HCT116 (cell line): ENCODE results near the gene NDUFC1. TPM values are rescaled to one million over a fixed set of nuclear protein-coding genes. Genes with fewer than 3 reads are reported as not detected.

Source experiments
- ATAC-seq: fragments of 200-7000 bp; cut with Tn5 transposase; 2 replicates; pipeline ENCODE4 v1.9.1; 2020; ENCODE audit warnings: mild to moderate bottlenecking, moderate library complexity
- BruUV-seq: library from RNA; stranded (reverse); fragments of 400-500 nt; replicated peaks from 2 replicates; lab custom pipeline; 2021; lab: Mats Ljungman, UMichigan
- CTCF ChIA-PET: fragments of 300-600 bp; sonication (Branson Sonifier 250); formaldehyde crosslinking; loops from one replicate; lab custom pipeline; 2021; ENCODE audit warnings: antibody characterized with exemption; lab: Charles Lee
- POLR2A ChIA-PET: fragments of 300-600, 350-600 bp; sonication (Branson Sonifier 250); formaldehyde crosslinking; loops from one replicate; lab custom pipeline; 2021; ENCODE audit warnings: antibody characterized with exemption; lab: Charles Lee
- RAD21 ChIA-PET, 2 experiments: fragments of 300-600 bp; sonication (Branson Sonifier 250); formaldehyde crosslinking; loops; one replicate each; lab custom pipeline; 2023; ENCODE audit warnings: low total read pairs in 2 of 2; ENCODE audit not compliant: uncharacterized antibody in 2 of 2, unreplicated experiment in 2 of 2, low non-redundant PET in 1 of 2; lab: Charles Lee
- DNase-seq: peaks from one replicate; pipeline ENCODE4 v3.0.0-alpha.2; 2010; ENCODE audit warnings: low read depth, low spot score
- H2AFZ ChIP-seq: fragments of 200-600 bp; shearing (Covaris generic), sonication (generic); 2 replicates; pipeline ENCODE4 v1.6.1; 2017; ENCODE audit warnings: low read depth, mixed run types, mixed read lengths, antibody characterized with exemption, low read length; ENCODE audit not compliant: poor library complexity, severe bottlenecking
- H3K27ac ChIP-seq: 2 replicates; pipeline ENCODE4 v1.5.1; 2012; ENCODE audit warnings: low read depth, low read length
- H3K27me3 ChIP-seq: fragments of 200-600 bp; sonication (generic); 2 replicates; pipeline ENCODE4 v1.6.1; 2016; ENCODE audit warnings: mixed run types, low read length, mixed read lengths; ENCODE audit not compliant: insufficient read depth
- H3K36me3 ChIP-seq, 2 experiments: fragments of 200-500 bp in 1 of 2; fragments of 200-600 bp in 1 of 2; sonication (Bioruptor generic) in 1 of 2; sonication (generic) in 1 of 2; 2 replicates each; pipeline versions ENCODE4 v1.5.1 to v1.6.1; 2014 to 2016; ENCODE audit warnings: low read length in 2 of 2, inconsistent platforms in 1 of 2, mixed read lengths in 1 of 2, mixed run types in 1 of 2; ENCODE audit not compliant: insufficient read depth in 2 of 2, control insufficient read depth in 1 of 2
- H3K4me1 ChIP-seq, 2 experiments: fragments of 200-600 bp in 1 of 2; sonication (generic) in 1 of 2; 2 replicates each; pipeline versions ENCODE4 v1.5.1 to v1.6.1; 2012 to 2017; ENCODE audit warnings: low read length in 2 of 2, inconsistent platforms in 1 of 2, mild to moderate bottlenecking in 1 of 2, mixed read lengths in 1 of 2, mixed run types in 1 of 2, moderate library complexity in 1 of 2; ENCODE audit not compliant: insufficient read depth in 2 of 2, control insufficient read depth in 1 of 2
- H3K4me2 ChIP-seq: fragments of 200-600 bp; sonication (generic); 2 replicates; pipeline ENCODE4 v1.6.1; 2017; ENCODE audit warnings: mixed run types, low read length, mixed read lengths
- H3K4me3 ChIP-seq, 2 experiments: fragments of 200-600 bp in 1 of 2; sonication (generic) in 1 of 2; replicated peaks in 1 of 2; 2 replicates each; pipeline ENCODE4 v1.5.1; 2011 to 2016; ENCODE audit warnings: low read length in 2 of 2, control low read depth in 1 of 2, low read depth in 1 of 2, mild to moderate bottlenecking in 1 of 2, mixed read lengths in 1 of 2, mixed run types in 1 of 2
- H3K79me2 ChIP-seq: fragments of 200-600 bp; sonication (generic); 2 replicates; pipeline ENCODE4 v1.6.1; 2017; ENCODE audit warnings: mild to moderate bottlenecking, mixed run types, low read length, moderate library complexity, mixed read lengths; ENCODE audit not compliant: insufficient read depth
- H3K9ac ChIP-seq: fragments of 200-600 bp; sonication (generic); 2 replicates; pipeline ENCODE4 v1.6.1; 2016; ENCODE audit warnings: low read length, mixed read lengths
- H3K9me2 ChIP-seq: fragments of 200-600 bp; sonication (generic), shearing (Covaris generic); 2 replicates; pipeline ENCODE4 v1.6.1; 2017; ENCODE audit warnings: mixed run types, mild to moderate bottlenecking, moderate library complexity; ENCODE audit not compliant: insufficient read depth
- H3K9me3 ChIP-seq, 2 experiments: fragments of 200-500 bp in 1 of 2; fragments of 200-600 bp in 1 of 2; sonication (Bioruptor generic) in 1 of 2; sonication (generic) in 1 of 2; 2 replicates each; pipeline ENCODE4 v1.6.1; 2014 to 2017; ENCODE audit warnings: low read length in 2 of 2, mixed read lengths in 2 of 2, inconsistent platforms in 1 of 2, low read depth in 1 of 2, mild to moderate bottlenecking in 1 of 2, mixed run types in 1 of 2, moderate library complexity in 1 of 2; ENCODE audit not compliant: control insufficient read depth in 1 of 2, insufficient read depth in 1 of 2
- H4K20me1 ChIP-seq: fragments of 200-600 bp; sonication (generic), shearing (Covaris generic); 2 replicates; pipeline ENCODE4 v1.6.1; 2017; ENCODE audit warnings: mixed run types, mild to moderate bottlenecking, moderate library complexity; ENCODE audit not compliant: insufficient read depth
- CBX3 ChIP-seq: IDR thresholded peaks from 2 replicates; pipeline ENCODE4 v1.6.1; 2012; ENCODE audit warnings: low read depth
- CEBPB ChIP-seq: IDR thresholded peaks from 2 replicates; pipeline ENCODE4 v1.6.1; 2012; ENCODE audit warnings: low read depth
- EZH2phosphoT487 ChIP-seq: fragments of 200-600 bp; IDR thresholded peaks from 2 replicates; pipeline ENCODE4 v1.6.1; 2018; ENCODE audit warnings: antibody characterized with exemption, borderline replicate concordance
- FOSL1 ChIP-seq: IDR thresholded peaks from 2 replicates; pipeline ENCODE4 v1.6.1; 2012; ENCODE audit warnings: low read depth
- POLR2AphosphoS5 ChIP-seq: IDR thresholded peaks from 2 replicates; pipeline ENCODE4 v1.6.1; 2011; ENCODE audit warnings: mild to moderate bottlenecking, low read depth, low read length, moderate library complexity
- RAD21 ChIP-seq: IDR thresholded peaks from 2 replicates; pipeline ENCODE4 v1.6.1; 2012; ENCODE audit warnings: low read depth, mild to moderate bottlenecking
- SIN3A ChIP-seq: IDR thresholded peaks from 2 replicates; pipeline ENCODE4 v1.6.1; 2012; ENCODE audit warnings: low read depth
- SP1 ChIP-seq: IDR thresholded peaks from 2 replicates; pipeline ENCODE4 v1.6.1; 2012; ENCODE audit warnings: low read depth
- SRF ChIP-seq: IDR thresholded peaks from 2 replicates; pipeline ENCODE4 v1.6.1; 2012; ENCODE audit warnings: low read depth
- YY1 ChIP-seq: IDR thresholded peaks from 2 replicates; pipeline ENCODE4 v1.6.1; 2011; ENCODE audit warnings: low read length, low read depth, moderate library complexity, mild to moderate bottlenecking; ENCODE audit not compliant: insufficient replicate concordance; ENCODE audit errors: extremely low read depth
- ZFX ChIP-seq: fragments of 450-650 bp; IDR thresholded peaks from 2 replicates; pipeline ENCODE4 v1.6.1; 2017
- ZNF274 ChIP-seq: fragments of 200-500 bp; sonication (Bioruptor generic); IDR thresholded peaks from 2 replicates; pipeline ENCODE4 v1.6.1; 2014; ENCODE audit warnings: mild to moderate bottlenecking, low read depth, low read length, inconsistent platforms
- intact Hi-C: fragments of 100-400 bp; cut with micrococcal nuclease; formaldehyde crosslinking; loops from 2 replicates; pipeline ENCODE4 v1.10.0; 2022
- total RNA-seq: library from RNA; stranded (reverse); gene quantifications from one replicate; pipeline ENCODE4 v1.2.1, GENCODE V29; 2021; ENCODE audit not compliant: unreplicated experiment
- TF ChIP-seq, protein P1 (sequence below): IDR thresholded peaks from 2 replicates; pipeline ENCODE4 v1.6.1; 2012
- TF ChIP-seq, protein P2 (sequence below): IDR thresholded peaks from 2 replicates; pipeline ENCODE4 v1.6.1; 2012; ENCODE audit warnings: low read depth
- TF ChIP-seq, protein P3 (sequence below), 3 experiments: fragments of 200-600 bp in 1 of 3; sonication (generic) in 1 of 3; IDR thresholded peaks in 2 of 3; conservative IDR thresholded peaks in 1 of 3; 2 replicates each; pipeline ENCODE4 v1.5.1; 2012 to 2017; ENCODE audit warnings: low read depth in 2 of 3, low read length in 2 of 3, antibody characterized with exemption in 1 of 3, borderline replicate concordance in 1 of 3, control low read depth in 1 of 3, mild to moderate bottlenecking in 1 of 3, mixed read lengths in 1 of 3, mixed run types in 1 of 3, moderate library complexity in 1 of 3; ENCODE audit not compliant: insufficient read depth in 1 of 3

NDUFC1 gene
- total RNA-seq, 1 experiment from 2014 or later, result 86.9 TPM

DNA sequence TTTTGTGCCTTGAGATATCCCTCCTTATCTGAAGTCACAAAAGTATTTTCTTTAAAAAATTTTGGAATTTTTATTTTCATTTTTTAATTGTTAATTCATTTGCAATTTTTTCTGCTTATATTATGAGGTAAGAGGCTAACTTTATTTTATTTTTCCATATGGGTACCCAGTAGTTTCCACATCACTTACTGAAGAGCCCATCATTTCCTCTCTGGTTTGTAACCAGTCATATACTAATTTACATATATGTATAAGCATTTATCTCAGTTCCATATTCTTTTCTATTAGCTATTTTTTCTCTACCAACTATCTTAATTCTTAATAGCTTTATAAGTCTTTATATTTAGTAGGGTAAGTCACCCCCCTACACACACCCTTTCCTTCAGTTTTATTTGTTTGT, 49.2 kb downstream of the NDUFC1 start:
- Histone ChIP-seq H3K36me3 (no peaks in the 10 kb centered on the region), H2AFZ (no peak overlapping the region), H3K27ac (no peak overlapping the region), H3K9ac (no peak overlapping the region), H3K27me3 (no peaks in the 10 kb centered on the region), H3K79me2 (no peaks in the 10 kb centered on the region), H3K4me1 (no peaks in the 10 kb centered on the region), H3K9me2 (no peaks in the 10 kb centered on the region), H3K4me2 (no peak overlapping the region), H3K9me3 (no peaks in the 10 kb centered on the region), H3K4me3 (no peak overlapping the region), H4K20me1 (no peaks in the 10 kb centered on the region)
- RAD21 ChIA-PET, result no interaction called here
- POLR2A ChIA-PET, result no interaction called here
- ATAC-seq, result no peak
- intact Hi-C loops, result no loop called here
- DNase-seq, result no peak
- TF ChIP-seq POLR2AphosphoS5 (no peak), EZH2phosphoT487 (no peak), YY1 (no peak), ZNF274 (no peak), SP1 (no peak), SRF (no peak), CBX3 (no peak), FOSL1 (no peak), SIN3A (no peak)
- TF ChIP-seq, protein P1, sequence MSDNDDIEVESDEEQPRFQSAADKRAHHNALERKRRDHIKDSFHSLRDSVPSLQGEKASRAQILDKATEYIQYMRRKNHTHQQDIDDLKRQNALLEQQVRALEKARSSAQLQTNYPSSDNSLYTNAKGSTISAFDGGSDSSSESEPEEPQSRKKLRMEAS, result no peak
- no TSS peak for BruUV-seq
- CTCF ChIA-PET, result no interaction called here

DNA sequence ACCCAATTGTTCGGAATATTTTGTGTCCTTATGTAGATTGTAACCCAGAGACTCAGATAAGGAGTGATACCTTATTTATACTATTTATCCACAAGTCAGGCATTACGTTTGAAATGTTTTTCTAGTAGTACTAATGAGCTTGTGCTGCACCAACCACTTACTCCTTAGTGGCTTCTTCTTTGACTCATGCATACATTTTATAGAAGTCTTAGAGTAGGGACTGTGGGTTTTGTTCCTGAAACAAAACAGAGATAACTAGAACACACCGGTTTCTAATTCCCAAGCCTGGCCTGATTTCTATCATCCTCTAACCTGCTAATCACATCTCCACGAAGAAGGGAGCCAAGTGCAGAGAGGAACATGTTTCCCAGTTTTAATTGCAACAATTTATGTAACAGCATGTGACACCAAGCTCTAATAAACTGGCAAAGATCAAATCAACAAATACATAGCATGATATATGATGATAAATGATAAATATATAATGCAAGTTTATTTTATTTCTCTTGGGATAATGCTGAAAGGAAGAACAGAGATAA, 54.5 kb downstream of the NDUFC1 start:
- BruUV-seq, result no TSS peak
- H3K27ac ChIP-seq, result no peak overlapping the region
- no peak overlapping the region for H3K4me2 ChIP-seq
- no peak overlapping the region for H2AFZ ChIP-seq
- no peaks in the 10 kb centered on the region for H3K9me3 ChIP-seq
- H3K36me3 ChIP-seq, result no peaks in the 10 kb centered on the region
- H3K4me1 ChIP-seq, result peaks cover 3 to 17% of the 10 kb centered on the region in 2 experiments; a peak in 3 of 4 replicates
- no peaks in the 10 kb centered on the region for H3K79me2 ChIP-seq
- intact Hi-C loops, result no loop called here
- ChIA-PET POLR2A (no interaction called here), RAD21 (no interaction called here), CTCF (interaction anchor here (1.3 kb wide), 1 partner anchor 217 kb away, joined by 3 read pairs; no protein-coding TSS in a partner anchor)
- DNase-seq, result no peak
- H3K9me2 ChIP-seq, result no peaks in the 10 kb centered on the region
- H4K20me1 ChIP-seq, result no peaks in the 10 kb centered on the region
- H3K4me3 ChIP-seq, result no peak overlapping the region
- H3K9ac ChIP-seq, result no peak overlapping the region
- no peaks in the 10 kb centered on the region for H3K27me3 ChIP-seq
- no peak for ATAC-seq
- TF ChIP-seq ZFX (no peak), POLR2AphosphoS5 (no peak), EZH2phosphoT487 (no peak), SIN3A (no peak), RAD21 (no peak), SP1 (no peak), CEBPB (no peak), ZNF274 (no peak)
- TF ChIP-seq, protein P2, sequence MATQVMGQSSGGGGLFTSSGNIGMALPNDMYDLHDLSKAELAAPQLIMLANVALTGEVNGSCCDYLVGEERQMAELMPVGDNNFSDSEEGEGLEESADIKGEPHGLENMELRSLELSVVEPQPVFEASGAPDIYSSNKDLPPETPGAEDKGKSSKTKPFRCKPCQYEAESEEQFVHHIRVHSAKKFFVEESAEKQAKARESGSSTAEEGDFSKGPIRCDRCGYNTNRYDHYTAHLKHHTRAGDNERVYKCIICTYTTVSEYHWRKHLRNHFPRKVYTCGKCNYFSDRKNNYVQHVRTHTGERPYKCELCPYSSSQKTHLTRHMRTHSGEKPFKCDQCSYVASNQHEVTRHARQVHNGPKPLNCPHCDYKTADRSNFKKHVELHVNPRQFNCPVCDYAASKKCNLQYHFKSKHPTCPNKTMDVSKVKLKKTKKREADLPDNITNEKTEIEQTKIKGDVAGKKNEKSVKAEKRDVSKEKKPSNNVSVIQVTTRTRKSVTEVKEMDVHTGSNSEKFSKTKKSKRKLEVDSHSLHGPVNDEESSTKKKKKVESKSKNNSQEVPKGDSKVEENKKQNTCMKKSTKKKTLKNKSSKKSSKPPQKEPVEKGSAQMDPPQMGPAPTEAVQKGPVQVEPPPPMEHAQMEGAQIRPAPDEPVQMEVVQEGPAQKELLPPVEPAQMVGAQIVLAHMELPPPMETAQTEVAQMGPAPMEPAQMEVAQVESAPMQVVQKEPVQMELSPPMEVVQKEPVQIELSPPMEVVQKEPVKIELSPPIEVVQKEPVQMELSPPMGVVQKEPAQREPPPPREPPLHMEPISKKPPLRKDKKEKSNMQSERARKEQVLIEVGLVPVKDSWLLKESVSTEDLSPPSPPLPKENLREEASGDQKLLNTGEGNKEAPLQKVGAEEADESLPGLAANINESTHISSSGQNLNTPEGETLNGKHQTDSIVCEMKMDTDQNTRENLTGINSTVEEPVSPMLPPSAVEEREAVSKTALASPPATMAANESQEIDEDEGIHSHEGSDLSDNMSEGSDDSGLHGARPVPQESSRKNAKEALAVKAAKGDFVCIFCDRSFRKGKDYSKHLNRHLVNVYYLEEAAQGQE, result no peak
- TF ChIP-seq, protein P3, sequence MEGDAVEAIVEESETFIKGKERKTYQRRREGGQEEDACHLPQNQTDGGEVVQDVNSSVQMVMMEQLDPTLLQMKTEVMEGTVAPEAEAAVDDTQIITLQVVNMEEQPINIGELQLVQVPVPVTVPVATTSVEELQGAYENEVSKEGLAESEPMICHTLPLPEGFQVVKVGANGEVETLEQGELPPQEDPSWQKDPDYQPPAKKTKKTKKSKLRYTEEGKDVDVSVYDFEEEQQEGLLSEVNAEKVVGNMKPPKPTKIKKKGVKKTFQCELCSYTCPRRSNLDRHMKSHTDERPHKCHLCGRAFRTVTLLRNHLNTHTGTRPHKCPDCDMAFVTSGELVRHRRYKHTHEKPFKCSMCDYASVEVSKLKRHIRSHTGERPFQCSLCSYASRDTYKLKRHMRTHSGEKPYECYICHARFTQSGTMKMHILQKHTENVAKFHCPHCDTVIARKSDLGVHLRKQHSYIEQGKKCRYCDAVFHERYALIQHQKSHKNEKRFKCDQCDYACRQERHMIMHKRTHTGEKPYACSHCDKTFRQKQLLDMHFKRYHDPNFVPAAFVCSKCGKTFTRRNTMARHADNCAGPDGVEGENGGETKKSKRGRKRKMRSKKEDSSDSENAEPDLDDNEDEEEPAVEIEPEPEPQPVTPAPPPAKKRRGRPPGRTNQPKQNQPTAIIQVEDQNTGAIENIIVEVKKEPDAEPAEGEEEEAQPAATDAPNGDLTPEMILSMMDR (IDR thresholded peaks at IDR 0.05 in 2 of 3, conservative IDR thresholded peaks at IDR 0.05 in 1 of 3; ENCODE audit: borderline replicate concordance in 1 of 3, insufficient read depth in 1 of 3, low read depth in 2 of 3, low read length in 2 of 3), result no peak
- TF ChIP-seq, protein P1, result no peak
- TF ChIP-seq, all 23 proteins: peak for 0
